ENCODE measurements around the gene WNT3.

DNA sequence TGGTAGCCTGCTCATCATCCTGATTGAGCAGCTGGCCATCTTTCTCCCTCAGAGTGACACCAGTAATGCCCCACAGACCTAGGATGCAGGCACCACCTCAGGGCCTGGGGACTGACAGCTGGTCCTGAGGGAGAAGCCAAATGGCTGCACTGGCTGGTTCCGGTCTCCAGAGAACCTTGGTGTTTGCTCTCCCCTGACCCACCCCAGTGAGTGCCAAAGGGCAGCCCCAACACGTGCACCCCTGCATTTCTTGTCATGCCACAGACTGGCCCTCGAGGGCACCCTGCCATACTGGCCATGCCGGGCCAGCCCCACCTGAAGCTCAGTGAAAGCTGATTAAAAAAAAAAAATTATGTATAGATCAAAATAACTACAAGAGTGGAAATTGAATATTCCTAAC is 100.5 kb downstream of the WNT3 start:
- TF ChIP-seq, protein P1, sequence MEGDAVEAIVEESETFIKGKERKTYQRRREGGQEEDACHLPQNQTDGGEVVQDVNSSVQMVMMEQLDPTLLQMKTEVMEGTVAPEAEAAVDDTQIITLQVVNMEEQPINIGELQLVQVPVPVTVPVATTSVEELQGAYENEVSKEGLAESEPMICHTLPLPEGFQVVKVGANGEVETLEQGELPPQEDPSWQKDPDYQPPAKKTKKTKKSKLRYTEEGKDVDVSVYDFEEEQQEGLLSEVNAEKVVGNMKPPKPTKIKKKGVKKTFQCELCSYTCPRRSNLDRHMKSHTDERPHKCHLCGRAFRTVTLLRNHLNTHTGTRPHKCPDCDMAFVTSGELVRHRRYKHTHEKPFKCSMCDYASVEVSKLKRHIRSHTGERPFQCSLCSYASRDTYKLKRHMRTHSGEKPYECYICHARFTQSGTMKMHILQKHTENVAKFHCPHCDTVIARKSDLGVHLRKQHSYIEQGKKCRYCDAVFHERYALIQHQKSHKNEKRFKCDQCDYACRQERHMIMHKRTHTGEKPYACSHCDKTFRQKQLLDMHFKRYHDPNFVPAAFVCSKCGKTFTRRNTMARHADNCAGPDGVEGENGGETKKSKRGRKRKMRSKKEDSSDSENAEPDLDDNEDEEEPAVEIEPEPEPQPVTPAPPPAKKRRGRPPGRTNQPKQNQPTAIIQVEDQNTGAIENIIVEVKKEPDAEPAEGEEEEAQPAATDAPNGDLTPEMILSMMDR (IDR thresholded peaks at IDR 0.05), result no peak
- no peak for TF ChIP-seq ZFX (IDR thresholded peaks at IDR 0.05; ENCODE audit: borderline replicate concordance)

Measured in 22Rv1 (cell line).